Aortic smooth muscle cell (primary cell): ENCODE measurements around the gene BRD3. TPM values are rescaled to one million over a fixed set of nuclear protein-coding genes. Genes with fewer than 3 reads are reported as not detected.

Experiments
- total RNA-seq: library from RNA; depleted of rRNA; stranded (reverse); fragments of >200 nt; gene quantifications from 2 replicates; pipeline ENCODE4 v1.2.3, GENCODE V29; 2014

The BRD3 gene
- 5.7 and 9.1 TPM in 2 replicates for total RNA-seq

GRCh38 chr9:134067904-134068743 is at the start of gene BRD3:
Gene BRD3, minus strand, starts transcription at chr9:134068026. Its CDS starts 14,549 bp downstream, at chr9:134053477.

GRCh38 chr9:134024828-134025605 is 42.8 kb downstream of the BRD3 start, which contains the start of gene BRD3OS:
Gene BRD3OS, plus strand, starts transcription at chr9:134025481. Its CDS starts 1,267 bp downstream, at chr9:134026748.

GRCh38 chr9:133991964-133992779 is 75.7 kb downstream of the BRD3 start, which contains the start of gene VAV2:
Gene VAV2, minus strand, starts transcription at chr9:133992324. Its CDS starts 46 bp downstream, at chr9:133992278.

Other genes with a start within 250 kb of the BRD3 start
- gene VAV2, start 75.7 kb downstream of the BRD3 start, total RNA-seq, result 17.8 and 18.0 TPM in 2 replicates
- 13.5 and 17.6 TPM in 2 replicates for gene BRD3OS, start 42.5 kb downstream of the BRD3 start, total RNA-seq
- 11.6 and 13.5 TPM in 2 replicates for gene WDR5, start 68.1 kb upstream of the BRD3 start, total RNA-seq
- not detected in 2 replicates for gene RNU6ATAC, start 96.5 kb upstream of the BRD3 start, total RNA-seq